ENCODE data around the gene KRTAP1-5.

DNA sequence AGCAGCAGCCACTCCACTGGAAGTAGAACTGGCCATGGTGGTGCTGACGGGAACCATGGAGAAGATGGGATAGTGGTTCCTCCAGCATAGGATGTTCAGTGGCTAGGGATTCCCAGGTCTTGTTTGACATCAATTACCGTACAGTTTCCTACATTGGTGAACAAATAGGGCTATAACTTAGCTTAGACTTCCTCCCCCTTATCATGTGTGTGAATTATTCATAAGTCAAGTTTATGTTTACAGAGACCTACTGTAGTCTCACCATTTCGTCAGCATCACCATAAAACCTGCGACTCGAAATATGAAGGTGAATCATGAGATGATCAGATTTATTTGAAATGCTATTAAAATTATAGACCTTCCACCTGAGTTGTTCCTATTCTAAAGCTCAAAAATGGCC, 31.7 kb upstream of the KRTAP1-5 start:
- TF ChIP-seq, protein P1, sequence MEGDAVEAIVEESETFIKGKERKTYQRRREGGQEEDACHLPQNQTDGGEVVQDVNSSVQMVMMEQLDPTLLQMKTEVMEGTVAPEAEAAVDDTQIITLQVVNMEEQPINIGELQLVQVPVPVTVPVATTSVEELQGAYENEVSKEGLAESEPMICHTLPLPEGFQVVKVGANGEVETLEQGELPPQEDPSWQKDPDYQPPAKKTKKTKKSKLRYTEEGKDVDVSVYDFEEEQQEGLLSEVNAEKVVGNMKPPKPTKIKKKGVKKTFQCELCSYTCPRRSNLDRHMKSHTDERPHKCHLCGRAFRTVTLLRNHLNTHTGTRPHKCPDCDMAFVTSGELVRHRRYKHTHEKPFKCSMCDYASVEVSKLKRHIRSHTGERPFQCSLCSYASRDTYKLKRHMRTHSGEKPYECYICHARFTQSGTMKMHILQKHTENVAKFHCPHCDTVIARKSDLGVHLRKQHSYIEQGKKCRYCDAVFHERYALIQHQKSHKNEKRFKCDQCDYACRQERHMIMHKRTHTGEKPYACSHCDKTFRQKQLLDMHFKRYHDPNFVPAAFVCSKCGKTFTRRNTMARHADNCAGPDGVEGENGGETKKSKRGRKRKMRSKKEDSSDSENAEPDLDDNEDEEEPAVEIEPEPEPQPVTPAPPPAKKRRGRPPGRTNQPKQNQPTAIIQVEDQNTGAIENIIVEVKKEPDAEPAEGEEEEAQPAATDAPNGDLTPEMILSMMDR (IDR thresholded peaks at IDR 0.05): no peak
- TF ChIP-seq MEF2A (IDR thresholded peaks at IDR 0.05; ENCODE audit: borderline replicate concordance, low read depth) (no peak), POLR2AphosphoS5 (IDR thresholded peaks at IDR 0.05; ENCODE audit: low read depth, low read length) (no peak), EP300 (IDR thresholded peaks at IDR 0.05; ENCODE audit: borderline replicate concordance in 1 of 2, low read depth in 1 of 2, low read length in 1 of 2) (no peak), GATA2 (CRISPR knock-in tag; IDR thresholded peaks at IDR 0.05) (no peak), RCOR1 (IDR thresholded peaks at IDR 0.05; ENCODE audit: low read length) (no peak)
- TF ChIP-seq, protein P2, sequence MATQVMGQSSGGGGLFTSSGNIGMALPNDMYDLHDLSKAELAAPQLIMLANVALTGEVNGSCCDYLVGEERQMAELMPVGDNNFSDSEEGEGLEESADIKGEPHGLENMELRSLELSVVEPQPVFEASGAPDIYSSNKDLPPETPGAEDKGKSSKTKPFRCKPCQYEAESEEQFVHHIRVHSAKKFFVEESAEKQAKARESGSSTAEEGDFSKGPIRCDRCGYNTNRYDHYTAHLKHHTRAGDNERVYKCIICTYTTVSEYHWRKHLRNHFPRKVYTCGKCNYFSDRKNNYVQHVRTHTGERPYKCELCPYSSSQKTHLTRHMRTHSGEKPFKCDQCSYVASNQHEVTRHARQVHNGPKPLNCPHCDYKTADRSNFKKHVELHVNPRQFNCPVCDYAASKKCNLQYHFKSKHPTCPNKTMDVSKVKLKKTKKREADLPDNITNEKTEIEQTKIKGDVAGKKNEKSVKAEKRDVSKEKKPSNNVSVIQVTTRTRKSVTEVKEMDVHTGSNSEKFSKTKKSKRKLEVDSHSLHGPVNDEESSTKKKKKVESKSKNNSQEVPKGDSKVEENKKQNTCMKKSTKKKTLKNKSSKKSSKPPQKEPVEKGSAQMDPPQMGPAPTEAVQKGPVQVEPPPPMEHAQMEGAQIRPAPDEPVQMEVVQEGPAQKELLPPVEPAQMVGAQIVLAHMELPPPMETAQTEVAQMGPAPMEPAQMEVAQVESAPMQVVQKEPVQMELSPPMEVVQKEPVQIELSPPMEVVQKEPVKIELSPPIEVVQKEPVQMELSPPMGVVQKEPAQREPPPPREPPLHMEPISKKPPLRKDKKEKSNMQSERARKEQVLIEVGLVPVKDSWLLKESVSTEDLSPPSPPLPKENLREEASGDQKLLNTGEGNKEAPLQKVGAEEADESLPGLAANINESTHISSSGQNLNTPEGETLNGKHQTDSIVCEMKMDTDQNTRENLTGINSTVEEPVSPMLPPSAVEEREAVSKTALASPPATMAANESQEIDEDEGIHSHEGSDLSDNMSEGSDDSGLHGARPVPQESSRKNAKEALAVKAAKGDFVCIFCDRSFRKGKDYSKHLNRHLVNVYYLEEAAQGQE (IDR thresholded peaks at IDR 0.05; ENCODE audit: low read depth, low read length): no peak

Data from SK-N-SH (cell line).